ENCODE measurements around the gene CH25H. TPM values are rescaled to one million over a fixed set of nuclear protein-coding genes. Genes with fewer than 3 reads are reported as not detected.

Gene CH25H
- total RNA-seq, 2 donors from 2014 or later: 0.98 to 1.8 TPM

DNA sequence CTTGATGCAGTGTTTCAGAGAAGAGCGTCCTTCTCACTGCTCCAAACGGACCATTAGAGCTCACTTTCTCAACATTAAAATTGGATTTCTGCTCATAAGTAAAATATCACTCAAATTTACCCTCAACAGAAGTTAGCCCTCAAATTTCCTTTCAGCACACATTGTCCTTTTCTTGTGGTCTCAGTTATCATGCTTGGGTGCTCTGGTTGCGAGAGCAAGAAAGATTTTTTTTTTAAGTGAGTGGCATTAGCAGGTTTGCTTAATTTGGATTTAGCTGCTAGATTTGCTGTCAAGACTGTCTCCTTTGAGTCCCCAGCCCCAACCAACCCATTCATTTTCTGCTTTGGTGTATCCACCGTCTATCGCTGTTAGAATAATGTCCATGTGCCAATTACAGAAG lies 2.6 kb upstream of the CH25H start:
- no peak for DNase-seq (ENCODE audit: low spot score)
- Histone ChIP-seq H3K27me3 (no peaks in the 10 kb centered on the region), H3K36me3 (no peaks in the 10 kb centered on the region), H3K4me3 (no peak overlapping the region), H3K9me3 (no peaks in the 10 kb centered on the region), H3K4me1 (peaks cover 0 to 17% of the 10 kb centered on the region in 2 donors), H3K27ac (no peak overlapping the region)
- TF ChIP-seq, protein P1, sequence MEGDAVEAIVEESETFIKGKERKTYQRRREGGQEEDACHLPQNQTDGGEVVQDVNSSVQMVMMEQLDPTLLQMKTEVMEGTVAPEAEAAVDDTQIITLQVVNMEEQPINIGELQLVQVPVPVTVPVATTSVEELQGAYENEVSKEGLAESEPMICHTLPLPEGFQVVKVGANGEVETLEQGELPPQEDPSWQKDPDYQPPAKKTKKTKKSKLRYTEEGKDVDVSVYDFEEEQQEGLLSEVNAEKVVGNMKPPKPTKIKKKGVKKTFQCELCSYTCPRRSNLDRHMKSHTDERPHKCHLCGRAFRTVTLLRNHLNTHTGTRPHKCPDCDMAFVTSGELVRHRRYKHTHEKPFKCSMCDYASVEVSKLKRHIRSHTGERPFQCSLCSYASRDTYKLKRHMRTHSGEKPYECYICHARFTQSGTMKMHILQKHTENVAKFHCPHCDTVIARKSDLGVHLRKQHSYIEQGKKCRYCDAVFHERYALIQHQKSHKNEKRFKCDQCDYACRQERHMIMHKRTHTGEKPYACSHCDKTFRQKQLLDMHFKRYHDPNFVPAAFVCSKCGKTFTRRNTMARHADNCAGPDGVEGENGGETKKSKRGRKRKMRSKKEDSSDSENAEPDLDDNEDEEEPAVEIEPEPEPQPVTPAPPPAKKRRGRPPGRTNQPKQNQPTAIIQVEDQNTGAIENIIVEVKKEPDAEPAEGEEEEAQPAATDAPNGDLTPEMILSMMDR (IDR thresholded peaks at IDR 0.05): no peak

DNA sequence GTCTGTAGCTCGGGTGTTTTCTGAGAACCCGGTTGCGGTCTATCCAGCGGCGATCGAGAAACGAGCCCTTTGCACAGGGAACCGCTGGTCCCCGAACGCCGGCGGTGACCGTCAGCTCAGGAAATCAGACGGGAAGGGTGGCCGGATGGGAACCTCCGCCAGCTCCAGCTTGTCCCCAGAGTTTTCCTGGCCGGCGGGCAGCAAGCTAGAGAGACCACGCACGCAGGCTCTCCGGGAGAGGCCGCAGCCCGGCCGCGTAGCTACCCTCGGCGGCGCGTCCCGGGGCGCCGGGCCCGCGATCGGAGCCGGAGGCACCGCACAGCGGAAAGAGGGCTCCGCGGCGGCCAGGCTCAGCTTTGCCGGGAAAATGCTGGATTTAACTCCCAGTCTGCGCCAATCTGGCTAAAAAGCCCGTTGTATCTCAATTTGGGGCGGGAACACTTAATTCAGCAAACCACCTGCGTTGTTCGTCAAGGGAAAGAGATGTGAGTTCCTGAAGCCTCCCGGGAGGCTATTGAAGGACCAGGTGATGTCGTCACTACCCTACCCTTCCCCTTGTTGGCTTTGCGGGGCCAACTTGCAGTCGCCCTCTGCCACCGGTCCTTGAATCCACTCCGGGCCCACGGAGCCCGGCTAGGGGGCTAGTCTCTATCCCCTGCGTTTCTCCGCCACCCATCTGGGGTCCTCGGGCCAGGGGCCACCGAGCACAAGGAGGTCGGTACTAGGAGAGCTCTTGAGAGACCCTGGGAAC lies 859 bp upstream of the CH25H start:
- H3K9me3 ChIP-seq: no peaks in the 10 kb centered on the region
- no peaks in the 10 kb centered on the region for H3K36me3 ChIP-seq
- DNase-seq (ENCODE audit: low spot score): peak; percentile 62
- TF ChIP-seq, protein P1 (IDR thresholded peaks at IDR 0.05): no peak
- H3K27me3 ChIP-seq: no peaks in the 10 kb centered on the region
- peak overlapping the region; percentile 34 to 59 for H3K4me3 ChIP-seq
- H3K27ac ChIP-seq: peak overlapping the region; percentile 63 to 73
- peaks cover 0 to 17% of the 10 kb centered on the region in 2 donors for H3K4me1 ChIP-seq

DNA sequence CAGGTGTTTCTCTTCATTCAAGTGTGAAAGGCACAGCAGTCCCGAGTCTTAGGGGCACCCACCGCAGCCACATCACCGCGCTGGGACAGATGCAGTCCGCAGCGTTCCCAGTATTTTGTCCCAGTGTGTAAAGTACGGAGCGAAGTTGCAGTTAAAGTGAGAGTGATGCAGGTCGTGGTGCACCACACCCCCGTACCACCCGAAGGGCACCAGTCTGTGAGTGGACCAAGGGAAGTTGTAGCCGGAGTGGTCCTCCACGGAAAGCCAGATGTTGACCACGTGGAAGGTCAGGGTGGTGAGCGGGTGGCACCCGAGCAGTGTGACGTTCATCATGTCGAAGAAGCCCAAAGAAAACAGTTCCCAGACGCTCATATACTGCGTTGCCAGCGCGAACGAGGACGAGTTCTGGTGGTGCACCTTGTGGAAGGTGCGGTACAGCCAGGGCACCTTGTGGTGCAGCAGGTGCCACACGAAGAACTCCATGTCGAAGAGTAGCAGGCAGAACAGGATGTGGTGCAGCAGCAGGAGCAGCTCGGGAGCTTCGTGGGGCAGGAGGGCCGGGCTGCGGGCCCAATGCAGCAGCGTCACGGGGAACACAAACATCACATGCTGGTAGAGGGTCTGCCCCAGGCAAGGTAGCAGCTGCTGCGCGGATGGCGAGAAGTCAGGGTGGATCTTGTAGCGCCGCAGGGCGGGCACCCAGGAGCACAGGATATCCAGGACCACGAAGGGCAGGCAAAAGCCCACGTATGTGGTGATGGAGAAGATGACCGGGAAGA lies 526 bp downstream of the CH25H start:
- H3K27me3 ChIP-seq: no peaks in the 10 kb centered on the region
- H3K4me3 ChIP-seq: peak overlapping the region; percentile 34 to 59
- no peaks in the 10 kb centered on the region for H3K36me3 ChIP-seq
- H3K9me3 ChIP-seq: no peaks in the 10 kb centered on the region
- peak; percentile 59 for DNase-seq (ENCODE audit: low spot score)
- H3K27ac ChIP-seq: peak overlapping the region; percentile 63 to 73
- peaks cover 0 to 17% of the 10 kb centered on the region in 2 donors for H3K4me1 ChIP-seq
- TF ChIP-seq, protein P1 (IDR thresholded peaks at IDR 0.05): no peak

DNA sequence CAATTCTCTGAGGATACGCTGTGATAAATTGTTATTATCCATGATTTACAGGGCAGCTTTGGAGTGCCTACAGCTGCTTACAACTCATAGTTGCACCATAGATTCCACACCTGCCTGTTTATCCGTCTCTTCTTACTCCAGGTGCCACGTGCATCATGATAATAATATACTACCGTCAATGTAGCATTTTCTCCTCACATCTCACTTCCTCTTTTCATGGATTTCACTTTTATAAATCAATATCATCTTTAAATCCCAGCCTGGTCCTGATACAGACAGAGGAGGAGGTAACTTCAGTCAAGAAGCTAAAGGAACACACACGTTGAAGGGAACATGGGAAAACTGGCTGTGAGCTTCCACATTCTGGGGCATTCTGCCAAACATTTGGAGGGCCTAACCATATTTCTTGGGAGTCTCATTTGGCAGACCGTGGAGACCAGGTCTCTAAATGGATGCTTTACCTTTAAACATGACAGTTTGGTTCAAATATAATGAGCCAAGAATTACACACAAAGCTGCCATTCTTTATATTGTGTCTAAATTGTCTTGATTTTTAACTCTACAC lies 2.4 kb downstream of the CH25H start:
- Histone ChIP-seq H3K27me3 (no peaks in the 10 kb centered on the region), H3K4me1 (peaks cover 0 to 17% of the 10 kb centered on the region in 2 donors), H3K27ac (no peak overlapping the region), H3K9me3 (no peaks in the 10 kb centered on the region), H3K36me3 (no peaks in the 10 kb centered on the region), H3K4me3 (no peak overlapping the region)
- TF ChIP-seq, protein P1 (IDR thresholded peaks at IDR 0.05): no peak
- no peak for DNase-seq (ENCODE audit: low spot score)

DNA sequence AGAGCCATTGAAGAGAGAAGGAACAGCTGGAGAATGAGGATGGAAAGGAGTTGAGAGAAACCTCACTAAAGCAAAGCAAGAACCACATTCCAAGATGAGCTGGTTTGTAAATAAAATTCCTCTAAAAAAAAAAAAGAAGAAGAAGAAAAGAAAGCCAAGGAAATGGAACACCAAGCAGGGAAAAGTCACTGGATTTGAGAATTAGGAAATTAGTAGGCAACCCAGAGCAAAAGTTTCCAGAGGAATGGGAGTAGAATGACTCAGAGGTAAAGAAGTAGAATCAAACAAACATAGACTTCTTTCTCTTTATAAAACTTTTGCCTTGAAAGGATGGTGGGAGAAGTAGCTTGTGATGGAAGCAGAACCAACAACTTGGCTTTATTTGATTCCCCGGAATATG lies 3.9 kb downstream of the CH25H start:
- Histone ChIP-seq H3K36me3 (no peaks in the 10 kb centered on the region), H3K4me1 (peaks cover 0 to 15% of the 10 kb centered on the region in 2 donors), H3K4me3 (no peak overlapping the region), H3K9me3 (no peaks in the 10 kb centered on the region), H3K27ac (no peak overlapping the region), H3K27me3 (no peaks in the 10 kb centered on the region)
- DNase-seq (ENCODE audit: low spot score): no peak
- TF ChIP-seq, protein P1 (IDR thresholded peaks at IDR 0.05): no peak

Measured in right atrium auricular region (tissue), 2 donors.